Activated CD8-positive, alpha-beta T cell treated with anti-CD3 and anti-CD28 coated beads for 36 hours (primary cell): ENCODE measurements around the gene ITGB5. TPM values are rescaled to one million over a fixed set of nuclear protein-coding genes. Genes with fewer than 3 reads are reported as not detected.
"Not testable (repeated sequence)": the region's sequence is repeated elsewhere in the genome, so short reads cannot be mapped to it uniquely, and the experiment has no call there.

Experiments used
- ATAC-seq: fragments of 200-7000 bp; cut with Tn5 transposase; one replicate; pipeline ENCODE4 v1.10.0; 2021; ENCODE audit warnings: mild to moderate bottlenecking, moderate library complexity
- CTCF ChIA-PET: fragments of 350-600 bp; sonication (Branson Sonifier 250); formaldehyde crosslinking; loops from one replicate; lab custom pipeline; 2021; ENCODE audit warnings: antibody characterized with exemption; lab: Charles Lee
- POLR2A ChIA-PET: fragments of 350-600 bp; sonication (Branson Sonifier 250); formaldehyde crosslinking; loops from one replicate; lab custom pipeline; 2021; ENCODE audit warnings: antibody characterized with exemption; lab: Charles Lee
- DNase-seq: peaks from one replicate; pipeline ENCODE4 v3.0.0-alpha.2; 2020
- H3K27ac Mint-ChIP-seq: one replicate; pipeline ENCODE4 v1.8.0; 2021; ENCODE audit warnings: mild to moderate bottlenecking, mixed read lengths
- H3K27me3 Mint-ChIP-seq: one replicate; pipeline ENCODE4 v1.8.0; 2021; ENCODE audit warnings: mixed read lengths
- H3K36me3 Mint-ChIP-seq: one replicate; pipeline ENCODE4 v1.8.0; 2021; ENCODE audit warnings: low read depth, mixed read lengths
- H3K4me1 Mint-ChIP-seq: one replicate; pipeline ENCODE4 v1.8.0; 2021; ENCODE audit warnings: low read depth, mixed read lengths
- H3K4me3 Mint-ChIP-seq: one replicate; pipeline ENCODE4 v1.8.0; 2021; ENCODE audit warnings: mild to moderate bottlenecking, moderate library complexity, mixed read lengths
- H3K9me3 Mint-ChIP-seq: one replicate; pipeline ENCODE4 v1.8.0; 2021; ENCODE audit warnings: mixed read lengths
- intact Hi-C: fragments of 100-400 bp; cut with micrococcal nuclease; formaldehyde crosslinking; loops from one replicate; pipeline ENCODE4 v1.10.0; 2022
- total RNA-seq, 2 experiments: library from RNA; stranded (reverse); gene quantifications; one replicate each; pipeline ENCODE4 v1.2.3, GENCODE V29; 2021
- TF ChIP-seq, protein P1 (sequence below): fragments of 200-600 bp; IDR thresholded peaks from one replicate; pipeline ENCODE4 v1.8.0; 2022; ENCODE audit warnings: antibody characterized with exemption, mild to moderate bottlenecking

The ITGB5 gene
- total RNA-seq, 2 experiments from 2014 or later = 0.41 to 1.1 TPM

DNA sequence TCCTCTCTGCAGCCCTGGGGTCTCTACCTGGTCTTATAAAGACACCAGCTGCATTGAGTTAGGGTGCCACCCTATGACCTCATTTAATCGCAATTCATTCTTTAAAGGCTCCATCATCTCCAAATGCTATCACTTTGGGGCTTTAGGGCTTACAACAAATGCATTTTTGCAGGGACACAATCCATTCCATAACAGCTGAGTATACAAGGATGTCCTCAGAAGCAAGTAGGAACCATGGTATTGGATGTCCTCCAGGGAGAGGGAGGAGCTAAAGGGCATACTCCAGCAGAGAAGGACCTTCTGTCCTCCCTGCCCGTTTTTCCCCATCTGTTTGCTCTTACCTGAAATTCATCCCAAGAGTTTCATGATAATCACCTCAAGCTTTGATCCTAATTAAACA is 126.6 kb downstream of the ITGB5 start:
- no peaks in the 10 kb centered on the region for H3K27me3 Mint-ChIP-seq
- DNase-seq (no peak), ATAC-seq (no peak)
- no peaks in the 10 kb centered on the region for H3K36me3 Mint-ChIP-seq
- H3K4me1 Mint-ChIP-seq = peaks cover 2% of the 10 kb centered on the region
- no peak overlapping the region for H3K4me3 Mint-ChIP-seq
- intact Hi-C loops = loop anchor here (2.0 to 10.0 kb wide), 2 partner anchors 140 to 824 kb away; no protein-coding TSS in a partner anchor
- TF ChIP-seq, protein P1, sequence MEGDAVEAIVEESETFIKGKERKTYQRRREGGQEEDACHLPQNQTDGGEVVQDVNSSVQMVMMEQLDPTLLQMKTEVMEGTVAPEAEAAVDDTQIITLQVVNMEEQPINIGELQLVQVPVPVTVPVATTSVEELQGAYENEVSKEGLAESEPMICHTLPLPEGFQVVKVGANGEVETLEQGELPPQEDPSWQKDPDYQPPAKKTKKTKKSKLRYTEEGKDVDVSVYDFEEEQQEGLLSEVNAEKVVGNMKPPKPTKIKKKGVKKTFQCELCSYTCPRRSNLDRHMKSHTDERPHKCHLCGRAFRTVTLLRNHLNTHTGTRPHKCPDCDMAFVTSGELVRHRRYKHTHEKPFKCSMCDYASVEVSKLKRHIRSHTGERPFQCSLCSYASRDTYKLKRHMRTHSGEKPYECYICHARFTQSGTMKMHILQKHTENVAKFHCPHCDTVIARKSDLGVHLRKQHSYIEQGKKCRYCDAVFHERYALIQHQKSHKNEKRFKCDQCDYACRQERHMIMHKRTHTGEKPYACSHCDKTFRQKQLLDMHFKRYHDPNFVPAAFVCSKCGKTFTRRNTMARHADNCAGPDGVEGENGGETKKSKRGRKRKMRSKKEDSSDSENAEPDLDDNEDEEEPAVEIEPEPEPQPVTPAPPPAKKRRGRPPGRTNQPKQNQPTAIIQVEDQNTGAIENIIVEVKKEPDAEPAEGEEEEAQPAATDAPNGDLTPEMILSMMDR = no peak
- no peaks in the 10 kb centered on the region for H3K9me3 Mint-ChIP-seq
- ChIA-PET POLR2A (interaction anchor here (0.9 to 1.5 kb wide), 3 partner anchors 14 to 141 kb away, joined by 4 read pairs; no protein-coding TSS in a partner anchor), CTCF (interaction anchor here (0.6 to 6.9 kb wide), 48 partner anchors 9 to 826 kb away, joined by 3 to 231 read pairs (median 5); partner anchors contain the start of gene UMPS)
- H3K27ac Mint-ChIP-seq = no peak overlapping the region

DNA sequence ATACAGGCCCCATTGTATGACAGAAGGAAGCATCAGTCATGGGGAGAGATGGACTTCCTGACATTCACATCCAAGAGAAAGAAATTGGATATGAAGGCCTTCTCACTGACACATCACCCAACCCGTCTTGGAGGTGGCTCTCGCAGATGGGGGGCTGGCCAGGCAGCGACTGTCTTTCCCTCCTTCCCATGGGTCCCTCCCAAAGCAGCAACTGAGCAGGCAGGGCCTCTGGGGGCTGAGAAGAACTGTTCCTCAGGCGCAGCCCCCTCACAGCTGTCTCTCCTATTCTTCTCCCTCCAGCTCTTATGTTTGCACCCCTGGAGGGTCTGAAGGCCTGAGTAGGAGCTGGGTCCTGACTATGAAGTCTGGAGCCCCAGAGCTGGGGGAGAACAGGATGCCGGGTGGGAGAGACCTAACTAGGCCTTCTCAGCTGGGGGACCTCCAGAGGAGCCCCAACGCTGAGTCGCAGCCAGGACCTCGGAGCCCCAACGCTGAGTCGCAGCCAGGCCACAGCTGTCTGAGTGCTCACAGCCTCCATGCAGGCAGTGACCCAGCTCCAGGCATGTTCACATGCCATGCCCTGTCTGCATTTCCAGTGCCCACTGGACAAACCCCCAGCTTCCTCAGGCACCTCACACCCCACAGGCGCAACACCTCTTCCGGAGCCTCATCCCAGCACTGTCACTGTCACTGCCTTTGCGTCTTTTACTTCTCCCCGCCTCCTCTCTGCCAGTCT is 127.3 kb downstream of the ITGB5 start:
- CTCF ChIA-PET = interaction anchor here (0.8 to 6.9 kb wide), 20 partner anchors 11 to 196 kb away, joined by 3 to 231 read pairs (median 8); partner anchors contain the start of gene UMPS
- no peaks in the 10 kb centered on the region for H3K9me3 Mint-ChIP-seq

DNA sequence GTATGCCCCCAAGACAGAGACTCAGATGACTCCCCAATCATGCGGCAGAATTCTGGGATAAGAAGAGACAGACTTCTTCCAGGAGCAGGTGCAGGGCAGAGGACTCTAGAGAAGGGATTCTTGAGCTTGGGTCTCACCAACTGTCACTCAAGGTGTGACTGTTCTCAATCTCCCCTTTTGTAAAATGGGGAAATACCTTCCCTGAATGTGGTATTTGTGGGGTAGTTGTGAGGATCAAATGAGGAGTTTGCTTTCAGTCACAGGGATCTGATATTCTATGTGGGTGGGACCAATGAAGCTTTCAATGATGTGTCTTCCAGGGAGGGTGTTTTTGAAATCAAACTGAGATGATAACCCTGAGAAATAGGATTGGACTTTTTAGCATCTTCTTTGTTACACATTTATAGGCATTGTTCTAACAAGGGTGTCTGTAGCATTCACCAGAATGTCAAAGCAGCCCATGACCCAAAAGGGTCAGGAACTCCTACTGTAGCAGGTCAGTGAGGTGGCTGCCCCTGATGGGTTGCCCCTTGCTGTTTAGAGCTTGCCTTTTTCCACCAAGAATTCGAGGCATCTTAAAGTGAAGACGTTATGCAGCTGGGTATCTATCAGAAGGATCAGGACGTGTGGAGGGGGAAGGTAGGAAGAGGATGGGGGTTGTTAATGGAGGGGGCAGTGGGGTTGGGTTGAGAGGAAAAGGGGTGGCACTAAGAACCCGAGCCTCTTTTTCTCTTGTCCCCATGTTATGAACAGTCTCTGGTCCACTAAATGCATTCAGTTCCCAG is 128.1 kb downstream of the ITGB5 start:
- intact Hi-C loops = no loop called here
- H3K27me3 Mint-ChIP-seq = no peaks in the 10 kb centered on the region
- H3K4me3 Mint-ChIP-seq = no peak overlapping the region
- POLR2A ChIA-PET = interaction anchor here (0.5 to 1.3 kb wide), 4 partner anchors 12 to 143 kb away, joined by 3 to 4 read pairs (median 3); no protein-coding TSS in a partner anchor
- H3K9me3 Mint-ChIP-seq = no peaks in the 10 kb centered on the region
- no peaks in the 10 kb centered on the region for H3K36me3 Mint-ChIP-seq
- peak; percentile 49 for ATAC-seq
- CTCF ChIA-PET = interaction anchor here (0.6 to 6.9 kb wide), 10 partner anchors 11 to 145 kb away, joined by 3 to 231 read pairs (median 10); no protein-coding TSS in a partner anchor
- DNase-seq = no peak
- TF ChIP-seq, protein P1 = no peak
- H3K4me1 Mint-ChIP-seq = peaks cover 2% of the 10 kb centered on the region
- H3K27ac Mint-ChIP-seq = no peak overlapping the region

More for the DNA sequence above, 127.3 kb downstream of the ITGB5 start:
- DNase-seq = no peak
- no peaks in the 10 kb centered on the region for H3K27me3 Mint-ChIP-seq
- no peak for ATAC-seq
- no peak overlapping the region for H3K4me3 Mint-ChIP-seq
- intact Hi-C loops = loop anchor here (2.0 to 10.0 kb wide), 2 partner anchors 141 to 825 kb away; no protein-coding TSS in a partner anchor
- TF ChIP-seq, protein P1 = no peak
- H3K36me3 Mint-ChIP-seq = no peaks in the 10 kb centered on the region
- H3K27ac Mint-ChIP-seq = no peak overlapping the region
- H3K4me1 Mint-ChIP-seq = peaks cover 2% of the 10 kb centered on the region
- POLR2A ChIA-PET = interaction anchor here (0.9 to 1.5 kb wide), 2 partner anchors 13 to 15 kb away, joined by 4 read pairs; no protein-coding TSS in a partner anchor

DNA sequence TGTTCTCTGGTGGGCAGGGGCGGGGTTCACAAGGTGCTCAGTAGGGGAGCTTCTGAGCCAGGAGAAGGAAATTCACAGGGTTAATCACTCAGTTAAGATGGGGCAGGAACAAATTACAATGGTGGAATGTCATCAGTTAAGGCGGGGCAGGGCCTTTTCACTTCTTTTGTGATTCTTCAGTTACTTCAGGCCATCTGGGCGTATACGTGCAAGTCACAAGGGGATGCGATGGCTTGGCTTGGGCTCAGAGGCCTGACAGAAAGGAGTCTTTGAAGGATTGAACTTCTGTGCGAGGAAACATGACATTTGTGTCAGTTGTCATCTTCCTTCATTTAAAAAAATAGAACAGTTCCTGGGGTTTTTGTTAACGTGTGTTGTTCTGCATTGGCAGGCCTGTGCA is 129.2 kb downstream of the ITGB5 start:
- intact Hi-C loops, DNase-seq, H3K27ac Mint-ChIP-seq, H3K27me3 Mint-ChIP-seq, ATAC-seq, H3K4me3 Mint-ChIP-seq, H3K9me3 Mint-ChIP-seq, H3K36me3 Mint-ChIP-seq, H3K4me1 Mint-ChIP-seq: not testable (repeated sequence)
- POLR2A ChIA-PET = interaction anchor here (1.0 to 1.3 kb wide), 3 partner anchors 11 to 144 kb away, joined by 3 to 4 read pairs (median 3); no protein-coding TSS in a partner anchor
- CTCF ChIA-PET = interaction anchor here (1.2 to 6.9 kb wide), 2 partner anchors 69 to 146 kb away, joined by 3 to 231 read pairs; no protein-coding TSS in a partner anchor

GRCh38 chr3:124752051-124752450 is 135.1 kb downstream of the ITGB5 start:
- Mint-ChIP-seq H3K27ac (no peak overlapping the region), H3K4me3 (no peak overlapping the region), H3K27me3 (no peaks in the 10 kb centered on the region), H3K9me3 (no peaks in the 10 kb centered on the region), H3K36me3 (no peaks in the 10 kb centered on the region), H3K4me1 (no peaks in the 10 kb centered on the region)
- intact Hi-C loops = no loop called here
- ChIA-PET POLR2A (no interaction called here), CTCF (interaction anchor here (0.7 kb wide), 1 partner anchor 9 kb away, joined by 4 read pairs; no protein-coding TSS in a partner anchor)
- DNase-seq = no peak
- TF ChIP-seq, protein P1 = no peak
- ATAC-seq = no peak
